T-helper 22 cell (primary cell): Measurements from ENCODE around the gene TLCD3A.
"Not testable (repeated sequence)": the region's sequence is repeated elsewhere in the genome, so short reads cannot be mapped to it uniquely, and the experiment has no call there.

Source experiments
- DNase-seq: peaks from one replicate; pipeline ENCODE4 v3.0.0-alpha.2; 2020; ENCODE audit warnings: low read depth

The TLCD3A gene

DNA sequence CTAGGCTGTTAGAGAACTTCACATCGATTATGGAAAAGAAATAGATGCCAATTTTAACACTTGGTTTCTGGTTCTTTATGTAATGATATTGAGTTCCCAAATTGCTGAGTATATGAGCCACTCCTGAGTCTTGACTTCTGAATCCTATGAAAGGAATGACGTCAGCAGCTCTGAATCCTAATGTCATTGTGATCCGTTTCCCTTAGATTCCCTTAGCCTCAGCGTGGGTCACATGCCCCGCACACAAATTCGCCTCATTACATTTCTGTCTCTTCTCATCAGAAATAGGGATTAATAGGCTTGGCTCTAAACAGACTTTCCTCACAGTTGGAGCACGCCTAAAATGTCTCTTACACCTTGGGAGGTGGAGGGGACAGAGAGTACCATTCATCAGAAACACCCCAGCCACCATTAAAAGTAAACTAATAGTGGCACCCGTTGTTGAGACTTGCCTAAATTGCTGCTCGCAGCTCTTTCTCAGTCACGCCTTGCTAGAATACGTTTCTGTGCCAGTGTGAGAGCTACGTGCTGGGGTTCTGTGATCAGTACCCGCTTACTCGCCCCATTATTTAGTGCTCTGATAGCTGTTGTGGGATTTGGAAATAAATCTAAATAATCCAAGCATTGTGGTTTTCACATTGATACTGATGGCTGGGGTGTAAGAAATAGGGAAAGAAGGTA lies 56.9 kb downstream of the TLCD3A start:
- DNase-seq = no peak

DNA sequence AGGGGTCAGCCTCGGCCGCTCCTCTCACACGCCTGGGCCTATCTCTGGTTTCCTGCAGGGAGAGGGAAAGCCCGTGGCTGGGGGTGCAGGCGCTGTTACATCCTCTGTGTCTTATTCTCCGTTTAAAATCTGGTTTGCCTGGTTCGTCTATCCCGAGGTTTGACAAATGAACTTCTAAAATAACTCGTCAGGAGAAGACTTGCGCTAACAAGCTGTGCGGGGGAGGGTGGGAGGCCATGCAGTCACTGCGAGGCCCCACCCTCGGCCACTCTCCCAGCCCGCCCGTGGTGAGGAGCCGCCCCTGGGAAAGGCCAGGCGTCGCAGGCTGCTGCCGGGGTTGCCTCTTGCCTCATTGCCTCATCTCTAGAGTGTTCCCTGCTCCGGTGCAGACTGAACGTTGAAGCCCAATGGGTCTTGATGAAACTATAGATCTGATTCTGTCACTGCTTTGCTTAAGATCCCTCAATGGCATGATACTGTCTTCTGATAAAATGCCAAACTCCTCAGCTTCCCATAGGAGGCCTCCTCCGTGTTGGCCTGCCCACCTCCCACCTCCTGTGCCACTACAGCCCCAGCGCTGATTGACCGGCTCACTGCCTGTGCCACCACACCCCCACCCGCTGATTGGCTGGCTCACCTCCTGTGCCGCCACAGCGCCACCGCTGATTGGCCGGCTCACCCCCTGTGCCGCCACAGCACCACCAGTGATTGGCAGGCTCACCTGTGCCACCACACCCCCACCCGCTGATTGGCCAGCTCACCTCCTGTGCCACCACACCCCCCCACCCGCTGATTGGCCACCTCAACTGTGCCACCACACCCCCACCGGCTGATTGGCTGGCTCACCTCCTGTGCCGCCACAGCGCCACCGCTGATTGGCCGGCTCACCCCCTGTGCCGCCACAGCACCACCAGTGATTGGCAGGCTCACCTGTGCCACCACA lies 57.8 kb downstream of the TLCD3A start:
- DNase-seq = not testable (repeated sequence)

DNA sequence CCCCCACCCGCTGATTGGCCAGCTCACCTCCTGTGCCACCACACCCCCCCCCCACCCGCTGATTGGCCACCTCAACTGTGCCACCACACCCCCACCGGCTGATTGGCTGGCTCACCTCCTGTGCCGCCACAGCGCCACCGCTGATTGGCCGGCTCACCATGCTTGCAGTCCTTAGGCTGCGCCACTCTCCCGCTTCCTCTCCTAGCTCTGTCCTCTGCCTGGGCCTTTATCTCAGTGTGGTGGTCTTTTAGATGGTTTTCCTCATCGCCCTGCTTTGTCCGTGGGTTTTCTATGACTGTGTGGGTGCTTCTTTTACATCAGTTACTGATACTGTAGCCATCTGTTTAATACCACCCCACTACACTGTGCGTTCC lies 58.5 kb downstream of the TLCD3A start:
- not testable (repeated sequence) for DNase-seq

DNA sequence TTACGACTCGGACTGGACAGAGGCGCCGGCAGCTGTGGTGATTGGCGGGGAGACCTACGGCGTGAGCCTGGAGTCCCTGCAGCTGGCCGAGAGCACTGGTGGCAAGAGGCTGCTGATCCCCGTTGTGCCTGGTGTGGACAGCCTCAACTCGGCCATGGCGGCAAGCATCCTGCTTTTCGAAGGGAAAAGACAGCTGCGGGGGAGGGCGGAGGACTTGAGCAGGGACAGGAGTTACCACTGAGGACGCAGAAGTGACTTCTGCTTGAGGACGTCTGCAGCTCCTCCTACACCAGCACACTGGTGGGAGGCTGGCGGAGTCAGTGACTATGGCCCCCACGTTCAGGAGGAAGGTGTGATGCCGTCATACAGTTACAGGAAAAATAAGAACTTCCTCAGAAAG lies 59.4 kb downstream of the TLCD3A start:
- DNase-seq = no peak

DNA sequence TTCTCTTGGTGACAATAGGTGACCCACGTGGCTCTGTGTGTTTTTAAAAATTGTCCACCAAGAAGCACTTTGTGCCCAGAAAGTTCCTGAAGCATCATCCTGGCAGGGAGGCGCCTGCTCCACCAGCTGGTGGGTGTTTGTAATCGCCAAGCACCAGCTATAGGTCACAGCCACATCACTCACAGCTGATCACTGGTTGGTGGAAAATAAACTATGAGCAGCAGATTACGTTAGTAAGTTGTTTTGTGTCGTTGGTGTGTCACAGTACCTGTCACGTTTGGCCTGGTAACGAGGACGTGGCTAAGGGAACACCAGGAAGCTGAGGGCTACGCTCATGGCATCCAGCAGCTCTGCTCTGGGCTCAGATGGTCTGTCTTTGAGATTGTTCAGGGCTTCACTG lies 59.9 kb downstream of the TLCD3A start:
- no peak for DNase-seq
